C4-2B (cell line): ENCODE results near the gene ZIC2.

Experiments used
- ZFX ChIP-seq: fragments of 450-650 bp; IDR thresholded peaks from 2 replicates; pipeline ENCODE4 v1.6.1; 2017
- TF ChIP-seq, protein P1 (sequence below): fragments of 450-650 bp; conservative IDR thresholded peaks from 2 replicates; pipeline ENCODE4 v1.5.1; 2017; ENCODE audit warnings: mild to moderate bottlenecking

DNA sequence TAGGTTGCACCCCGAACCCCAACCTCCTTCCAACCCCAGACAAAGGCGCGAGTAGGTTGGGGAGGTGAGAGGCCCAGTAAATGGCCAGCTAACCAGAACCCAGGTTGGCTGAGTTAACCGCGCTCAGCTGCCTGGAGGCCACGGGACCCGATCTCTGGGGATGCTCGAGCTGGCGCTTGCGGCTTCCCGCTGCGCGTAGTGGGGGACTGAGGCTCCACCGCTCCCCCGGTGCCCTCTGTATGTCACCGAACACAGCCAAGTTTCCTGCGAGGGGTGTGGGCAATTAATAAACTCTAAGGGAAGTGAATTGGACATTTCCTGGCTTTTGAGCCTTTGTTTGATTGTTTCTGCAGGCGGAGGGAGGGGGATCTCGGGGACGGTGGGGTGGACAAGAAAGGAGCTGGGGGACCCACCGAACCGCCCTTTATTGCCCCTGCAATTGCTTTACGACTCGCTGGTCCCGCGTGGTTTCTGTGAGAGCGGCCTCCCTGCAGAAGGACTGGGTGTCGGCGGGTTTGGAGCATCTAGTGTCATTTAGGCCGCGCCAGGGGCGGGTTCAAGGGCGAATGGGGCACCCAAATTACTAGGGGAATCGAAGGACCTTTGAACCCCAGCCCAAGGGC lies 6.5 kb upstream of the ZIC2 start:
- TF ChIP-seq, protein P1, sequence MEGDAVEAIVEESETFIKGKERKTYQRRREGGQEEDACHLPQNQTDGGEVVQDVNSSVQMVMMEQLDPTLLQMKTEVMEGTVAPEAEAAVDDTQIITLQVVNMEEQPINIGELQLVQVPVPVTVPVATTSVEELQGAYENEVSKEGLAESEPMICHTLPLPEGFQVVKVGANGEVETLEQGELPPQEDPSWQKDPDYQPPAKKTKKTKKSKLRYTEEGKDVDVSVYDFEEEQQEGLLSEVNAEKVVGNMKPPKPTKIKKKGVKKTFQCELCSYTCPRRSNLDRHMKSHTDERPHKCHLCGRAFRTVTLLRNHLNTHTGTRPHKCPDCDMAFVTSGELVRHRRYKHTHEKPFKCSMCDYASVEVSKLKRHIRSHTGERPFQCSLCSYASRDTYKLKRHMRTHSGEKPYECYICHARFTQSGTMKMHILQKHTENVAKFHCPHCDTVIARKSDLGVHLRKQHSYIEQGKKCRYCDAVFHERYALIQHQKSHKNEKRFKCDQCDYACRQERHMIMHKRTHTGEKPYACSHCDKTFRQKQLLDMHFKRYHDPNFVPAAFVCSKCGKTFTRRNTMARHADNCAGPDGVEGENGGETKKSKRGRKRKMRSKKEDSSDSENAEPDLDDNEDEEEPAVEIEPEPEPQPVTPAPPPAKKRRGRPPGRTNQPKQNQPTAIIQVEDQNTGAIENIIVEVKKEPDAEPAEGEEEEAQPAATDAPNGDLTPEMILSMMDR, result no peak
- no peak for TF ChIP-seq ZFX
